Fibroblast of mammary gland (primary cell): ENCODE measurements around the gene CCNG2.

Source experiments
- DNase-seq: peaks from one replicate; pipeline ENCODE4 v3.0.0-alpha.2; 2010; ENCODE audit warnings: low read depth
- H3K4me3 ChIP-seq: 2 replicates; pipeline ENCODE4 v1.5.1; 2011; ENCODE audit warnings: low read depth, mild to moderate bottlenecking, low read length, moderate library complexity; ENCODE audit not compliant: control insufficient read depth
- TF ChIP-seq, protein P1 (sequence below): conservative IDR thresholded peaks from 2 replicates; pipeline ENCODE4 v1.5.1; 2011; ENCODE audit warnings: low read depth, low read length, inconsistent platforms; ENCODE audit not compliant: control insufficient read depth, insufficient read depth

CCNG2 gene

DNA sequence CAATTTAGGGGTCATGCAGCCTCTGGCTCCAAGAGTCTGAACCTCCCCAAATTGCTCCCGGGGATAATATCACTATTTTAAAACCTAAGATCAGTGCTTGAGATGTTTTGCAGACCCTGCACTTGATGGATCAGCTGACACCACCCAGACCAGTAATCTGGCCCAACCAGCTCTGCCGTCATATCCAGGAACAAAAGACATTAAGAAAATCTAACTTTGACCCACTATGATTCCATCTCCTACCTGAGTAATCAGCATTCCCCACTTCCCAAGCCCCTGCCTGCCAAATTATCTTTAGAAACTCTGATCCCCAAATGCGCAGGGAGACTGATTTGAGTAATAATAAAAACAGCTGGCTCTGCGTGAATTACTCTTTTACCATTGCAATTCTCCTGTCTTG, 34.4 kb upstream of the CCNG2 start:
- H3K4me3 ChIP-seq, result no peak overlapping the region
- DNase-seq, result no peak
- TF ChIP-seq, protein P1, sequence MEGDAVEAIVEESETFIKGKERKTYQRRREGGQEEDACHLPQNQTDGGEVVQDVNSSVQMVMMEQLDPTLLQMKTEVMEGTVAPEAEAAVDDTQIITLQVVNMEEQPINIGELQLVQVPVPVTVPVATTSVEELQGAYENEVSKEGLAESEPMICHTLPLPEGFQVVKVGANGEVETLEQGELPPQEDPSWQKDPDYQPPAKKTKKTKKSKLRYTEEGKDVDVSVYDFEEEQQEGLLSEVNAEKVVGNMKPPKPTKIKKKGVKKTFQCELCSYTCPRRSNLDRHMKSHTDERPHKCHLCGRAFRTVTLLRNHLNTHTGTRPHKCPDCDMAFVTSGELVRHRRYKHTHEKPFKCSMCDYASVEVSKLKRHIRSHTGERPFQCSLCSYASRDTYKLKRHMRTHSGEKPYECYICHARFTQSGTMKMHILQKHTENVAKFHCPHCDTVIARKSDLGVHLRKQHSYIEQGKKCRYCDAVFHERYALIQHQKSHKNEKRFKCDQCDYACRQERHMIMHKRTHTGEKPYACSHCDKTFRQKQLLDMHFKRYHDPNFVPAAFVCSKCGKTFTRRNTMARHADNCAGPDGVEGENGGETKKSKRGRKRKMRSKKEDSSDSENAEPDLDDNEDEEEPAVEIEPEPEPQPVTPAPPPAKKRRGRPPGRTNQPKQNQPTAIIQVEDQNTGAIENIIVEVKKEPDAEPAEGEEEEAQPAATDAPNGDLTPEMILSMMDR, result no peak

DNA sequence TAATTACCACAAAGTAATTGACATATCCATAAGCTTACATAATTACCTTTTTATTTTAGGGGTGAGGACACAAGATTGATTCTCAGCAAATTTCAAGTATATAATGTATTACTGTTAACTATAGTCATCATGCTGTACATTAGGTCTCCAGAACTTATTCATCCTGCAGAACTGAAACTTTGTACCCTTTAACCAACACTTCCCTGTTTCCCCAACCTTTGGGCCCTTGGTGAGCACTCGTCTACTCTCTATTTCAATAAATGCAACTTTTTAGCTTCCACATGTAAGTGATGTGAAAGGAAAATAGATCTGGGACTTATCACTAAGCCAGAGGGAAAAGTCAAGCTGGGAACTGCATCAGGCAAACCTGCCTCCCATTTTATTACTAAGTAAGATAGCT, 33.6 kb upstream of the CCNG2 start:
- TF ChIP-seq, protein P1, result no peak
- DNase-seq, result no peak

DNA sequence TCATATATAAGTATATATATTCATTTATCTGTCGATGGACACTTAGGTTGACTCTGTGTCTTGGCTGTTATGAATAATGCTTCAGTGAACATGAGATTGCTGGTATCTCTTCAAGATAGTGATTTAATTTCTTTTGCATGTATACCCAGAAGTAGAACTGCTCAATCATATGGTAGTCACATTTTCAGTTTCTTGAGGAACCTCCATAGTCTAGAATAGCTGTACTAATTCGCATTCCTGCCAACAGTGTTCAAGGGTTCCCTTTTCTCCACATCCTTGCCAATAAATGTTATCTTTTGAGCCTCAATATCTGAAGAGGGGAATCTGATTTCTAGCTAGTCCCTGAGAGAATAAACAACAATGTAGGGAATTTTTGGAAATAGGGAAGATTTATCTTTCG, 32.4 kb upstream of the CCNG2 start:
- H3K4me3 ChIP-seq, result no peak overlapping the region
- DNase-seq, result no peak
- TF ChIP-seq, protein P1, result no peak

More for the DNA sequence above, 33.6 kb upstream of the CCNG2 start:
- no peak overlapping the region for H3K4me3 ChIP-seq

DNA sequence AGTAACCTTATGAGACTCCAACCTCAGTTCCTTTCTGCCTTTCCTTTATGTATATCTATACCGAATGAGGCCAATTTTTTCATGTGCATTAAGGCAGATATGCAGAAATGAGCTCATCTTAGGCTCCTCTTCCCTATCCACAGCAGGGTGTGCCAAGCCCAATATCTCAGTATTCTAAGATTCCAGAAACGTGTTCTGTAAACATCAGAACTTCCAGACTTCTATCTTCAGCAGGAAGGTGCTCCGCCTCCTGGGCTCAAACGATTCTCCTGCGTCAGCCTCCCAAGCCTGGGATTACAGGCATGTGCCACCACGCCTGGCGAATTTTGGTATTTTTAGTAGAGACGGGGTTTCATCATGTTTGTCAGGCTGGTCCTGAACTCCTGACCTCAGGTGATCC, 31.0 kb upstream of the CCNG2 start:
- no peak for DNase-seq
- H3K4me3 ChIP-seq, result no peak overlapping the region
- TF ChIP-seq, protein P1, result no peak

DNA sequence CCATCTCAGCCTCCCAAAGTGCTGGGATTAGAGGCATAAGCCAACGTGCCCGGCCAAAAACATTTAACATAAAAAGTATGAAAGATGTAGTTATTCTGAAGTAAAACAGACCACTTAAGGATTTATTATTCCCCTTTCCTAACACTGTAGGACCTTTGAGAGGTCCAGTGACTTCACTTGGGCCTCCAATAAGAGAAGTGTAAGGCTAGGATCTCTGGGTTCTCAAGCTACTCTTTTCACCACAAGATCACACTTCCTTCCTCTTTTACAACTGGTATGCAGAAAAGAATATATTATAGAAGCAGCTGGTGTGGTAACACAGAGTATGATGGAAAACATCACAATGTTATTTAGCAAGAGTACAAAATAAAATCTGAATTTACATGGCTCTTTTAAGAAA, 30.2 kb upstream of the CCNG2 start:
- DNase-seq, result no peak
- H3K4me3 ChIP-seq, result no peak overlapping the region
- TF ChIP-seq, protein P1, result no peak

DNA sequence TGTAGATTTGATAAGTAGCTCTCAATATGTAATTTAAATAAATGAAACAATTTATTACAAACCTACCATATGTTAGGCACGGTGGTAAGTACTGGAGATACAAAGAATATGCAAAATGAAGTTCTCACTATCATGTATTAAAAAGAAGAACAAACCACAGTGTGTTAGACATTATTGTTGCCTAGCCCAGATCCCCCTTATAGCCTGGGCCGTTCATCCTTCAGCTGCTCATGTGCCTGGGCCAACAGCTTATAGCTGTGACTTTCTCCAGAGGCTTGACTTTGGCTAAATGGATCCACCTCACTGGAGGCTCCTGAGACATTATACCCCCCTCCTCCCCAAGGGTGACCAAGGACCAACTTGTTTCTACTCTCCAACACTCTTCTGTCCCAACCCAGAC, 29.8 kb upstream of the CCNG2 start:
- no peak for DNase-seq
- no peak overlapping the region for H3K4me3 ChIP-seq
- TF ChIP-seq, protein P1, result no peak
